GM18498 (cell line): ENCODE data around the gene GALNT18.

Source experiments
- ATAC-seq: cut with Tn5 transposase; IDR thresholded peaks from one replicate; pipeline ENCODE4 v1.9.1; 2021; ENCODE audit warnings: mild to moderate bottlenecking, moderate library complexity; ENCODE audit not compliant: unreplicated experiment

The GALNT18 gene

GRCh38 chr11:11533751-11534150 lies 88.1 kb downstream of the GALNT18 start:
- ATAC-seq = no peak

GRCh38 chr11:11533057-11533456 lies 88.7 kb downstream of the GALNT18 start:
- no peak for ATAC-seq

- ATAC-seq = no peak
Measured at GRCh38 chr11:11532574-11532973, 89.2 kb downstream of the GALNT18 start.

- ATAC-seq = no peak
Measured at GRCh38 chr11:11531131-11531908, 90.5 kb downstream of the GALNT18 start.

- ATAC-seq = no peak
Measured at GRCh38 chr11:11528986-11529385, 92.8 kb downstream of the GALNT18 start.

GRCh38 chr11:11525283-11525682 lies 96.5 kb downstream of the GALNT18 start:
- ATAC-seq = no peak

- ATAC-seq = no peak
Measured at GRCh38 chr11:11524436-11525061, 97.3 kb downstream of the GALNT18 start.

GRCh38 chr11:11522591-11522990 lies 99.2 kb downstream of the GALNT18 start:
- no peak for ATAC-seq

- ATAC-seq = no peak
Measured at GRCh38 chr11:11521306-11522002, 100.4 kb downstream of the GALNT18 start.

GRCh38 chr11:11520231-11521015 lies 101.4 kb downstream of the GALNT18 start:
- no peak for ATAC-seq

- no peak for ATAC-seq
Measured at GRCh38 chr11:11519184-11519583, 102.6 kb downstream of the GALNT18 start.

GRCh38 chr11:11514246-11514645 lies 107.6 kb downstream of the GALNT18 start:
- no peak for ATAC-seq

GRCh38 chr11:11513422-11513821 lies 108.4 kb downstream of the GALNT18 start:
- no peak for ATAC-seq

GRCh38 chr11:11512929-11513328 lies 108.9 kb downstream of the GALNT18 start:
- ATAC-seq = no peak

- no peak for ATAC-seq
Measured at GRCh38 chr11:11512502-11512901, 109.3 kb downstream of the GALNT18 start.

- ATAC-seq = no peak
Measured at GRCh38 chr11:11512090-11512489, 109.7 kb downstream of the GALNT18 start.

GRCh38 chr11:11510939-11511338 lies 110.9 kb downstream of the GALNT18 start:
- no peak for ATAC-seq

- no peak for ATAC-seq
Measured at GRCh38 chr11:11505692-11506091, 116.1 kb downstream of the GALNT18 start.

- ATAC-seq = no peak
Measured at GRCh38 chr11:11505190-11505589, 116.6 kb downstream of the GALNT18 start.

- no peak for ATAC-seq
Measured at GRCh38 chr11:11504071-11504470, 117.7 kb downstream of the GALNT18 start.

- no peak for ATAC-seq
Measured at GRCh38 chr11:11502263-11502861, 119.4 kb downstream of the GALNT18 start.
